H1 (cell line): Measurements from ENCODE around the gene CRLF3. TPM values are rescaled to one million over a fixed set of nuclear protein-coding genes. Genes with fewer than 3 reads are reported as not detected.

Experiments
- CTCF ChIA-PET: fragments of 300-600 bp; sonication (Branson Sonifier 250); formaldehyde crosslinking; loops from one replicate; lab custom pipeline; 2021; ENCODE audit not compliant: partially characterized antibody; lab: Charles Lee
- POLR2A ChIA-PET: fragments of 300-600 bp; sonication (Branson Sonifier 250); formaldehyde crosslinking; loops from one replicate; lab custom pipeline; 2021; ENCODE audit warnings: inconsistent platforms; ENCODE audit not compliant: partially characterized antibody; lab: Charles Lee
- DNase-seq, 2 experiments: peaks; one replicate each; pipeline versions ENCODE4 v3.0.0 to v3.0.0-alpha.2; 2010 to 2022; ENCODE audit warnings: low spot score in 2 of 2, low read depth in 1 of 2, mixed read lengths in 1 of 2
- FAIRE-seq: peaks from 2 replicates; lab custom pipeline; 2011; peaks lifted over from hg19 to GRCh38; lab: Jason Lieb, UNC
- H2AFZ ChIP-seq: 2 replicates; pipeline ENCODE4 v1.8.1; 2012; ENCODE audit warnings: low read length, inconsistent platforms
- H2AK5ac ChIP-seq: 2 replicates; pipeline ENCODE4 v1.6.1; 2013; ENCODE audit warnings: low read depth, low read length
- H2BK120ac ChIP-seq: replicated peaks from 2 replicates; pipeline ENCODE3; 2013; ENCODE audit warnings: low read depth, low read length, inconsistent platforms
- H2BK12ac ChIP-seq: 2 replicates; pipeline ENCODE4 v1.6.1; 2013; ENCODE audit warnings: low read depth, low read length
- H2BK15ac ChIP-seq: 2 replicates; pipeline ENCODE4 v1.6.1; 2013; ENCODE audit warnings: low read length
- H2BK20ac ChIP-seq: 2 replicates; pipeline ENCODE4 v1.6.1; 2013; ENCODE audit warnings: low read length
- H2BK5ac ChIP-seq: 2 replicates; pipeline ENCODE4 v1.6.1; 2013; ENCODE audit warnings: low read depth, low read length
- H3K14ac ChIP-seq: 2 replicates; pipeline ENCODE4 v1.6.1; 2013; ENCODE audit warnings: inconsistent platforms; ENCODE audit not compliant: insufficient read length
- H3K18ac ChIP-seq: 2 replicates; pipeline ENCODE4 v1.6.1; 2013; ENCODE audit warnings: low read length; ENCODE audit errors: extremely low read depth
- H3K23ac ChIP-seq: 2 replicates; pipeline ENCODE4 v1.6.1; 2013; ENCODE audit warnings: inconsistent platforms; ENCODE audit not compliant: insufficient read length
- H3K23me2 ChIP-seq: 2 replicates; pipeline ENCODE4 v1.6.1; 2013; ENCODE audit warnings: low read depth, low read length
- H3K27ac ChIP-seq: 2 replicates; pipeline ENCODE4 v1.6.1; 2011; ENCODE audit warnings: low read depth, low read length, inconsistent platforms
- H3K27me3 ChIP-seq, 4 experiments: replicated peaks in 1 of 4; 1 replicate in 1 of 4; 2 replicates in 3 of 4; pipeline versions ENCODE4 v1.6.1 to v1.8.1; 2011 to 2013; ENCODE audit warnings: low read length in 3 of 4, mild to moderate bottlenecking in 3 of 4, inconsistent platforms in 2 of 4, mixed read lengths in 2 of 4, moderate library complexity in 1 of 4; ENCODE audit not compliant: control insufficient read depth in 3 of 4, insufficient read depth in 3 of 4; ENCODE audit errors: extremely low read depth in 1 of 4
- H3K36me3 ChIP-seq, 4 experiments: 2 replicates each; pipeline versions ENCODE4 v1.6.1 to v1.8.1; 2011 to 2013; ENCODE audit warnings: mild to moderate bottlenecking in 4 of 4, low read length in 3 of 4, moderate library complexity in 2 of 4, control low read depth in 1 of 4, inconsistent platforms in 1 of 4; ENCODE audit not compliant: insufficient read depth in 4 of 4, control insufficient read depth in 2 of 4
- H3K4ac ChIP-seq: replicated peaks from 2 replicates; pipeline ENCODE3; 2013; ENCODE audit warnings: low read length, low read depth, mixed read lengths, inconsistent platforms; ENCODE audit not compliant: insufficient read length
- H3K4me1 ChIP-seq, 4 experiments: replicated peaks in 1 of 4; 1 replicate in 1 of 4; 2 replicates in 3 of 4; pipeline versions ENCODE4 v1.6.1 to v1.8.1; 2011 to 2013; ENCODE audit warnings: low read length in 3 of 4, inconsistent platforms in 2 of 4, mixed read lengths in 1 of 4; ENCODE audit not compliant: insufficient read depth in 4 of 4, control insufficient read depth in 3 of 4
- H3K4me2 ChIP-seq, 2 experiments: 2 replicates each; pipeline versions ENCODE4 v1.6.1 to v1.8.1; 2011 to 2013; ENCODE audit warnings: low read depth in 2 of 2, low read length in 2 of 2, control low read depth in 1 of 2, inconsistent platforms in 1 of 2, mild to moderate bottlenecking in 1 of 2; ENCODE audit not compliant: insufficient read depth in 1 of 2
- H3K4me3 ChIP-seq, 4 experiments: fragments of 200-600, 300-600 bp in 1 of 4; sonication (generic), shearing (Covaris generic), sonication (Bioruptor Twin) in 1 of 4; 2 replicates each; pipeline versions ENCODE4 v1.5.1 to v1.8.1; 2011 to 2016; ENCODE audit warnings: low read length in 4 of 4, low read depth in 3 of 4, control low read depth in 2 of 4, inconsistent platforms in 2 of 4, mild to moderate bottlenecking in 2 of 4, mixed read lengths in 1 of 4, moderate library complexity in 1 of 4; ENCODE audit not compliant: insufficient read depth in 2 of 4; ENCODE audit errors: extremely low read depth in 1 of 4
- H3K56ac ChIP-seq: replicated peaks from 2 replicates; pipeline ENCODE3; 2013; ENCODE audit warnings: low read depth, mild to moderate bottlenecking, mixed read lengths, low read length, inconsistent platforms; ENCODE audit not compliant: insufficient read length
- H3K79me1 ChIP-seq: 2 replicates; pipeline ENCODE4 v1.6.1; 2013; ENCODE audit warnings: low read depth, low read length, control low read depth
- H3K79me2 ChIP-seq, 2 experiments: 2 replicates each; pipeline versions ENCODE4 v1.6.1 to v1.8.1; 2012 to 2013; ENCODE audit warnings: low read length in 2 of 2, mild to moderate bottlenecking in 2 of 2, inconsistent platforms in 1 of 2; ENCODE audit not compliant: insufficient read depth in 2 of 2, control insufficient read depth in 1 of 2
- H3K9ac ChIP-seq, 4 experiments: replicated peaks in 1 of 4; 1 replicate in 1 of 4; 2 replicates in 3 of 4; pipeline versions ENCODE4 v1.6.1 to v1.8.1; 2011 to 2013; ENCODE audit warnings: low read depth in 3 of 4, low read length in 3 of 4, control low read depth in 2 of 4, mild to moderate bottlenecking in 2 of 4, moderate library complexity in 2 of 4, inconsistent platforms in 1 of 4; ENCODE audit errors: extremely low read depth in 1 of 4
- H3K9me3 ChIP-seq, 2 experiments: 2 replicates each; pipeline versions ENCODE4 v1.6.1 to v1.8.1; 2012 to 2013; ENCODE audit warnings: mild to moderate bottlenecking in 2 of 2, moderate library complexity in 2 of 2, control low read depth in 1 of 2, inconsistent platforms in 1 of 2, low read depth in 1 of 2, low read length in 1 of 2, mixed read lengths in 1 of 2; ENCODE audit not compliant: insufficient read depth in 2 of 2
- H4K20me1 ChIP-seq, 2 experiments: replicated peaks in 1 of 2; 2 replicates each; pipeline versions ENCODE3 to v1.8.1; 2011 to 2013; ENCODE audit warnings: inconsistent platforms in 2 of 2, low read length in 2 of 2, mild to moderate bottlenecking in 1 of 2; ENCODE audit not compliant: insufficient read depth in 2 of 2, control insufficient read depth in 1 of 2
- H4K5ac ChIP-seq: 2 replicates; pipeline ENCODE4 v1.6.1; 2013; ENCODE audit warnings: low read length, low read depth, mixed read lengths, inconsistent platforms; ENCODE audit not compliant: insufficient read length
- H4K8ac ChIP-seq: 2 replicates; pipeline ENCODE4 v1.8.0; 2013; ENCODE audit warnings: mild to moderate bottlenecking, moderate library complexity, low read length, inconsistent platforms; ENCODE audit not compliant: insufficient read depth; ENCODE audit errors: extremely low read depth
- H4K91ac ChIP-seq: replicated peaks from 2 replicates; pipeline ENCODE3; 2013; ENCODE audit warnings: low read length, mixed read lengths, inconsistent platforms; ENCODE audit not compliant: insufficient read length
- BRCA1 ChIP-seq: IDR thresholded peaks from 2 replicates; pipeline ENCODE4 v1.6.1; 2012; ENCODE audit warnings: low read depth, low read length, improper control_type of control experiment
- GTF2F1 ChIP-seq: IDR thresholded peaks from 2 replicates; pipeline ENCODE4 v1.6.1; 2012; ENCODE audit warnings: low read depth, low read length, improper control_type of control experiment, borderline replicate concordance
- HDAC6 ChIP-seq: IDR thresholded peaks from one replicate; pipeline ENCODE4 v1.7.1; 2012; ENCODE audit warnings: low read depth, mild to moderate bottlenecking, inconsistent platforms, low read length, moderate library complexity
- JUN ChIP-seq: IDR thresholded peaks from 2 replicates; pipeline ENCODE4 v1.6.1; 2011; ENCODE audit warnings: low read depth, mild to moderate bottlenecking, improper control_type of control experiment, low read length
- SAP30 ChIP-seq: fragments of 300-600 bp; sonication (generic); IDR thresholded peaks from 2 replicates; pipeline ENCODE4 v1.7.1; 2012; ENCODE audit warnings: low read length, moderate library complexity, mild to moderate bottlenecking, inconsistent platforms; ENCODE audit not compliant: insufficient read depth, insufficient replicate concordance
- SIX5 ChIP-seq: IDR thresholded peaks from 2 replicates; pipeline ENCODE4 v1.6.1; 2011; ENCODE audit warnings: mild to moderate bottlenecking, low read depth, low read length
- SP1 ChIP-seq: IDR thresholded peaks from 2 replicates; pipeline ENCODE4 v1.6.1; 2011; ENCODE audit warnings: low read depth, low read length
- SP4 ChIP-seq: IDR thresholded peaks from 2 replicates; pipeline ENCODE4 v1.6.1; 2012; ENCODE audit warnings: low read length, inconsistent platforms
- TAF1 ChIP-seq: IDR thresholded peaks from 2 replicates; pipeline ENCODE4 v1.6.1; 2011; ENCODE audit warnings: mild to moderate bottlenecking, low read depth, low read length
- TCF12 ChIP-seq: IDR thresholded peaks from 2 replicates; pipeline ENCODE4 v1.6.1; 2011; ENCODE audit warnings: low read depth, mild to moderate bottlenecking, low read length
- TEAD4 ChIP-seq: IDR thresholded peaks from 2 replicates; pipeline ENCODE4 v1.6.1; 2012; ENCODE audit warnings: low read depth, low read length, inconsistent platforms, mixed read lengths
- WGBS, 2 experiments: shearing (Covaris generic) in 1 of 2; methylation state at CpG; one replicate each; pipeline versions ENCODE4 v1.1.6 to v1.1.7; 2013 to 2015; ENCODE audit warnings: low lambda C conversion rate in 2 of 2, mixed read lengths in 2 of 2, inconsistent platforms in 1 of 2, low coverage in 1 of 2, missing lambda C conversion rate in 1 of 2; ENCODE audit not compliant: insufficient replicate concordance in 2 of 2, insufficient coverage in 1 of 2, insufficient read length in 1 of 2; ENCODE audit errors: extremely low coverage in 1 of 2, missing lambda C conversion rate in 1 of 2; 5-methylcytosine and 5-hydroxymethylcytosine counted together
- polyA plus RNA-seq, 7 experiments: library from polyadenylated mRNA; depleted of rRNA in 3 of 7; stranded (reverse) in 5 of 7; unstranded in 2 of 7; fragments of >200 nt in 5 of 7; fragments of 200-250 nt in 2 of 7; gene quantifications; 1 replicate in 5 of 7; 2 replicates in 1 of 7; 4 replicates in 1 of 7; pipeline versions ENCODE4 v1.2.1 to v1.2.3, GENCODE V29; 2011 to 2013; ENCODE audit warnings: missing spikeins in 2 of 7, mixed read lengths in 2 of 7
- total RNA-seq: library from RNA; stranded (reverse); fragmentation: NEBNext Ultra II Directional; extraction: Animal tissue kit (Norgen Biotek cat#: 25700); gene quantifications from 2 replicates; pipeline ENCODE4 v1.2.1, GENCODE V29; 2021
- TF ChIP-seq, protein P1 (sequence below), 3 experiments: IDR thresholded peaks; 1 replicate in 2 of 3; 2 replicates in 1 of 3; pipeline versions ENCODE4 v1.5.1 to v1.6.1; 2011; ENCODE audit warnings: low read length in 3 of 3, mild to moderate bottlenecking in 3 of 3, inconsistent platforms in 2 of 3, low read depth in 1 of 3, moderate library complexity in 1 of 3; ENCODE audit not compliant: insufficient read depth in 1 of 3; ENCODE audit errors: control extremely low read depth in 1 of 3

The CRLF3 gene
- total and polyA plus RNA-seq, 2 of the 8 experiments (the other 6 are each of a cell fraction or from before 2014, with no cell fraction given), result 12.7 to 22.7 TPM

GRCh38 chr17:30829022-30829421, 4.5 kb upstream of the CRLF3 start:
- Histone ChIP-seq H3K36me3 (no peaks in the 10 kb centered on the region), H2AFZ (no peak overlapping the region), H3K4ac (no peak overlapping the region), H2AK5ac (no peak overlapping the region), H3K4me1 (peaks cover 2 to 13% (median 7%) of the 10 kb centered on the region in 4 experiments; a peak in 6 of 7 replicates), H3K23me2 (peaks cover 7% of the 10 kb centered on the region; the same call in 1 of the 2 replicates), H4K8ac (no peak overlapping the region), H3K27ac (no peak overlapping the region), H3K56ac (no peak overlapping the region), H2BK12ac (no peak overlapping the region), H3K9me3 (no peaks in the 10 kb centered on the region), H3K9ac (no peak overlapping the region), H2BK120ac (no peak overlapping the region), H3K79me1 (no peaks in the 10 kb centered on the region), H3K4me3 (no peak overlapping the region), H2BK5ac (no peak overlapping the region), H3K14ac (no peak overlapping the region), H2BK15ac (no peak overlapping the region), H4K5ac (no peak overlapping the region), H4K91ac (no peak overlapping the region), H3K23ac (no peak overlapping the region), H2BK20ac (no peak overlapping the region), H3K18ac (no peak overlapping the region), H3K27me3 (no peaks in the 10 kb centered on the region), H4K20me1 (peaks cover 0 to 6% of the 10 kb centered on the region in 2 experiments), H3K79me2 (peaks cover 6 to 16% of the 10 kb centered on the region in 2 experiments; a peak in 3 of 4 replicates), H3K4me2 (no peak overlapping the region)
- 88% methylated on average over 5 of the region's 5 CpGs; no CpG with 5 or more reads in 1 of the 2 experiments for WGBS, 2 experiments
- POLR2A ChIA-PET, result no interaction called here
- DNase-seq (no peak), FAIRE-seq (no peak)
- CTCF ChIA-PET, result no interaction called here
- TF ChIP-seq, protein P1, sequence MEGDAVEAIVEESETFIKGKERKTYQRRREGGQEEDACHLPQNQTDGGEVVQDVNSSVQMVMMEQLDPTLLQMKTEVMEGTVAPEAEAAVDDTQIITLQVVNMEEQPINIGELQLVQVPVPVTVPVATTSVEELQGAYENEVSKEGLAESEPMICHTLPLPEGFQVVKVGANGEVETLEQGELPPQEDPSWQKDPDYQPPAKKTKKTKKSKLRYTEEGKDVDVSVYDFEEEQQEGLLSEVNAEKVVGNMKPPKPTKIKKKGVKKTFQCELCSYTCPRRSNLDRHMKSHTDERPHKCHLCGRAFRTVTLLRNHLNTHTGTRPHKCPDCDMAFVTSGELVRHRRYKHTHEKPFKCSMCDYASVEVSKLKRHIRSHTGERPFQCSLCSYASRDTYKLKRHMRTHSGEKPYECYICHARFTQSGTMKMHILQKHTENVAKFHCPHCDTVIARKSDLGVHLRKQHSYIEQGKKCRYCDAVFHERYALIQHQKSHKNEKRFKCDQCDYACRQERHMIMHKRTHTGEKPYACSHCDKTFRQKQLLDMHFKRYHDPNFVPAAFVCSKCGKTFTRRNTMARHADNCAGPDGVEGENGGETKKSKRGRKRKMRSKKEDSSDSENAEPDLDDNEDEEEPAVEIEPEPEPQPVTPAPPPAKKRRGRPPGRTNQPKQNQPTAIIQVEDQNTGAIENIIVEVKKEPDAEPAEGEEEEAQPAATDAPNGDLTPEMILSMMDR (IDR thresholded peaks at IDR 0.05; ENCODE audit: control extremely low read depth in 1 of 3, insufficient read depth in 1 of 3, low read depth in 1 of 3, low read length in 3 of 3), result no peak
- no peak for TF ChIP-seq TCF12
- TF ChIP-seq BRCA1, result no peak
- no peak for TF ChIP-seq SP4
- no peak for TF ChIP-seq GTF2F1
- TF ChIP-seq SAP30, result no peak
- no peak for TF ChIP-seq TAF1
- TF ChIP-seq HDAC6, result no peak
- no peak for TF ChIP-seq SP1
- TF ChIP-seq TEAD4, result no peak
- no peak for TF ChIP-seq JUN
- no peak for TF ChIP-seq SIX5
